ENCODE data around the gene ZNF567. TPM values are rescaled to one million over a fixed set of nuclear protein-coding genes. Genes with fewer than 3 reads are reported as not detected.

ZNF567 gene
- total RNA-seq, 3 donors from 2014 or later (not counting 1 experiment from before 2014, with no cell fraction given) = 5.6 to 11.8 (median 10.5) TPM

- Histone ChIP-seq H3K9me3 (ENCODE audit: control insufficient read depth, insufficient read depth, low read length) (no peaks in the 10 kb centered on the region), H3K27ac (ENCODE audit: low read length) (peak overlapping the region; percentile 80), H3K27me3 (ENCODE audit: control insufficient read depth, insufficient read depth, low read length) (no peaks in the 10 kb centered on the region), H3K4me1 (ENCODE audit: control insufficient read depth, insufficient read depth, low read length) (peaks cover 18% of the 10 kb centered on the region), H3K4me3 (ENCODE audit: low read length) (peak overlapping the region; percentile 90), H3K36me3 (ENCODE audit: control insufficient read depth, insufficient read depth, low read length) (peaks cover 13% of the 10 kb centered on the region)
- ATAC-seq = peak in 2 of 3 donors; percentile 23 to 33
- Mint-ChIP-seq H3K4me1 (peaks cover 28 to 39% of the 10 kb centered on the region in 2 donors), H3K4me3 (peak overlapping the region; percentile 98), H3K27me3 (ENCODE audit: low read depth in 2 of 2) (no peaks in the 10 kb centered on the region), H3K27ac (peak overlapping the region; percentile 93 to 99), H3K9me3 (peaks cover 0 to 2% of the 10 kb centered on the region in 2 donors), H3K36me3 (peaks cover 20% of the 10 kb centered on the region)
- DNase-seq = no peak
- WGBS (ENCODE audit: insufficient coverage) = 22% methylated on average over 19 of the region's 20 CpGs
- no peak for TF ChIP-seq CTCF (IDR thresholded peaks at IDR 0.05)
- intact Hi-C loops (cut with micrococcal nuclease) = loop anchor here (2.0 to 10.0 kb wide), 5 partner anchors 20 to 312 kb away; partner anchors contain the start of genes ZFP14, ZNF382, ZNF461 and ZNF566
Observed at GRCh38 chr19:36686365-36687213, 823 bp upstream of the ZNF567 start.

GRCh38 chr19:36688058-36688457, 646 bp downstream of the ZNF567 start:
- no peaks in the 10 kb centered on the region for H3K27me3 Mint-ChIP-seq (ENCODE audit: low read depth in 2 of 2)
- H3K4me3 Mint-ChIP-seq = peak overlapping the region; percentile 98
- peaks cover 28 to 39% of the 10 kb centered on the region in 2 donors for H3K4me1 Mint-ChIP-seq
- intact Hi-C loops (cut with micrococcal nuclease) = loop anchor here (5.0 to 10.0 kb wide), 4 partner anchors 81 to 313 kb away; partner anchors contain the start of genes ZFP14, ZNF382, ZNF566 and ZNF850
- TF ChIP-seq CTCF (IDR thresholded peaks at IDR 0.05) = no peak
- peak overlapping the region; percentile 93 to 99 for H3K27ac Mint-ChIP-seq
- Histone ChIP-seq H3K27me3 (ENCODE audit: control insufficient read depth, insufficient read depth, low read length) (no peaks in the 10 kb centered on the region), H3K4me1 (ENCODE audit: control insufficient read depth, insufficient read depth, low read length) (peaks cover 18% of the 10 kb centered on the region), H3K27ac (ENCODE audit: low read length) (peak overlapping the region; percentile 80), H3K4me3 (ENCODE audit: low read length) (peak overlapping the region; percentile 90), H3K9me3 (ENCODE audit: control insufficient read depth, insufficient read depth, low read length) (no peaks in the 10 kb centered on the region), H3K36me3 (ENCODE audit: control insufficient read depth, insufficient read depth, low read length) (peaks cover 27% of the 10 kb centered on the region)
- DNase-seq = no peak
- peaks cover 29% of the 10 kb centered on the region for H3K36me3 Mint-ChIP-seq
- peaks cover 0 to 2% of the 10 kb centered on the region in 2 donors for H3K9me3 Mint-ChIP-seq
- WGBS (ENCODE audit: insufficient coverage) = 14% methylated on average over 9 of the region's 9 CpGs
- no peak for ATAC-seq

GRCh38 chr19:36707134-36707533, 19.7 kb downstream of the ZNF567 start:
- H3K4me3 ChIP-seq (ENCODE audit: low read length) = no peak overlapping the region
- H3K36me3 Mint-ChIP-seq = peaks cover 64% of the 10 kb centered on the region
- 50% methylated on average over 2 of the region's 2 CpGs for WGBS (ENCODE audit: insufficient coverage)
- H3K27ac Mint-ChIP-seq = no peak overlapping the region
- peaks cover 12% of the 10 kb centered on the region for H3K36me3 ChIP-seq (ENCODE audit: control insufficient read depth, insufficient read depth, low read length)
- H3K9me3 Mint-ChIP-seq = peaks cover 15 to 32% of the 10 kb centered on the region in 2 donors
- peaks cover 53% of the 10 kb centered on the region for H3K9me3 ChIP-seq (ENCODE audit: control insufficient read depth, insufficient read depth, low read length)
- ATAC-seq (no peak), DNase-seq (no peak)
- TF ChIP-seq CTCF (IDR thresholded peaks at IDR 0.05) = no peak
- H3K4me1 Mint-ChIP-seq = peaks cover 0 to 11% of the 10 kb centered on the region in 2 donors
- no peaks in the 10 kb centered on the region for H3K4me1 ChIP-seq (ENCODE audit: control insufficient read depth, insufficient read depth, low read length)
- no peak overlapping the region for H3K4me3 Mint-ChIP-seq
- intact Hi-C loops (cut with micrococcal nuclease) = no loop called here
- no peaks in the 10 kb centered on the region for H3K27me3 ChIP-seq (ENCODE audit: control insufficient read depth, insufficient read depth, low read length)
- H3K27me3 Mint-ChIP-seq (ENCODE audit: low read depth in 2 of 2) = no peaks in the 10 kb centered on the region
- no peak overlapping the region for H3K27ac ChIP-seq (ENCODE audit: low read length)

All from natural killer cell (primary cell).